ENCODE results near the gene BCAN.

The BCAN gene

GRCh38 chr1:156658496-156658895 is 16.6 kb downstream of the BCAN start:
- DNase-seq (ENCODE audit: low read depth) = no peak
- H3K4me3 ChIP-seq (ENCODE audit: low read depth, low read length) = no peak overlapping the region

GRCh38 chr1:156658945-156659574 is 17.1 kb downstream of the BCAN start:
- DNase-seq (ENCODE audit: low read depth) = no peak
- no peak overlapping the region for H3K4me3 ChIP-seq (ENCODE audit: low read depth, low read length)

DNA sequence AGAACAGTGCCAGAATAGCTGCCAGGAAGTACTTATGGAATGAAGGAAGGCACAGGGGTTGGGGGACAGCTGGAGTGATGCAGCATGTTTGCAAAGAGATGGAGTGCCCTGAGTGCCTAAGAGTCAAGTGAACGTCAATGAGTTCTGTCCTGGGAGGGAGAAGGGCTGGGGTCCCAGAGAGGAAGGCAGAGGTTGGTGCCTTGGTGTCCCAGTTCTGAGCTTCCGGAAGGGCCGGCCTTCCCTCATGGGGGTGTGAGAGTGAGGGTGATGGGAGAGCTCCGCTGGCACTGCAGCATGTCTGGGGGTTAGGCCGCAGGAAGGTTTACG is 17.7 kb downstream of the BCAN start:
- DNase-seq (ENCODE audit: low read depth) = no peak
- no peak overlapping the region for H3K4me3 ChIP-seq (ENCODE audit: low read depth, low read length)

DNA sequence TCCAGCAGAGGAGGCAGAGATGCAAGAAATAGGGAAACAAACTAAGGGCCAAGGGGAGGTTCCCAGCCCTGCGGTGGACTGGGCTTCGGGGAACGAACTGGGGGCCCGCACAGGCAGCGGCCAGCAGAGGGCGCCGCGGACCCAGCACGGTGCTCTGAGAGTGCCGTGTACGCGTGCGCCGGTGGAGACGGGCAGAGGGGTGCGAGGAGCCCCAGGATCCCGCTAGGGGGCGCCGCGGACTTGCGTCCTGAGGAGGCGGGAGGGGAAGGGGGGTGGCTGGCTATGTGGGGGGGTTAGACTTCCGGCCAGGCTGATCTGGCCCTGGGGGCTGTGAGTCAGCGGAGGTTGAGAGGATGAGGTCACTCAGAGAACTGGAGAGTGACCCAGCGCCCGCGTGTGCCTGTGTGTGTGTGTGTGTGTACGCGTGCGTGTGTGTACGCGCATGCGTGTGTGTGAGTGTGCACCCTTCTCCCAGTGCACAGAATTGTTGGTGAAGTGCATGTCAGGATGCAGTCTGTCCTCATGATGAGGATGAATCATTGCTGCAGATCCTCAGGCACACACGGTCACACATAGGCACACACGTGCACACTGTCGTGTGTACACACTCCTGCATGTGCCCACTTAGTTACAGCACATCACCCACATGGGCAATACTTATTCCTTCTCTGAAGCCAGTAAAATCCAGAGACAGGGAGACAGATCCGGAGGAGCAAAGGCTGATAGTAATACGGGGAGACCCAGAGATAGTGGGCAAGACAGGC is 18.3 kb downstream of the BCAN start:
- peak; percentile 92 for DNase-seq (ENCODE audit: low read depth)
- no peak overlapping the region for H3K4me3 ChIP-seq (ENCODE audit: low read depth, low read length)

GRCh38 chr1:156660752-156661112 is 18.8 kb downstream of the BCAN start:
- no peak for DNase-seq (ENCODE audit: low read depth)
- H3K4me3 ChIP-seq (ENCODE audit: low read depth, low read length) = peak overlapping the region; percentile 8

GRCh38 chr1:156662005-156662799 is 20.3 kb downstream of the BCAN start:
- no peak overlapping the region for H3K4me3 ChIP-seq (ENCODE audit: low read depth, low read length)

DNA sequence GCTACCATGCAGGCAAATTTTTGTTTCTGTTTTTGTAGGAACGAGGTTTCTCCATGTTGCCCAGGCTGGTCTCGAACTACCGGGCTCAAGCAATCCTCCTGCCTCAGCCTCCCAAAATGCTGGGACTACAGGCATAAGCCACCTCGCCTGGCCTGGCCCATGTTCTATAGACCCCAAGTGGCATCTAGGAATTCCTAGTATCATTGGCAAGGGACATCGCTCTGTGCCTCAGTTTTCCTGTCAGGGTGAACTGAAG is 20.8 kb downstream of the BCAN start:
- no peak for DNase-seq (ENCODE audit: low read depth)
- H3K4me3 ChIP-seq (ENCODE audit: low read depth, low read length) = no peak overlapping the region

More at GRCh38 chr1:156662005-156662799, 20.3 kb downstream of the BCAN start:
- no peak for DNase-seq (ENCODE audit: low read depth)

DNA sequence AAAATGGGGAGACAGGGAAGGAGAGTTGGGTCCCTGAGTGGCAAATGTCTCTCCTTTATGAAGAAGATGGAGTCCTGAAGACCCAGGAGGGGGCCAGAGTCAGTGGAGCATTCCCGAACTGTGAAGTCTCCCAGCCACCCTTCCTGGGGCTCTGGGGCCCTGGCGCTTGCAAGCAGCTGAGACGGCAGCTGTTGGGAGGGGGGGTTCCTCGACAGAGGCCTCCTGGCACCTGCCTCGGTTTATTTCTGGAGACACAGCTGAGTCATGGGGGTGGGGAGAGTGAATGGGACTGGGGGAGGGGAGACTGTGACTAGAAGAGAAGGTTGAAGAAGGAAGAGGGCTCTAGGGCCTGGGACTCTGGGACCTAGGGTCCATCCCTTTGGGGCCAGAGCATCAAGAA is 21.3 kb downstream of the BCAN start:
- peak; percentile 53 for DNase-seq (ENCODE audit: low read depth)
- no peak overlapping the region for H3K4me3 ChIP-seq (ENCODE audit: low read depth, low read length)

- no peak overlapping the region for H3K4me3 ChIP-seq (ENCODE audit: low read depth, low read length)
- DNase-seq (ENCODE audit: low read depth) = peak; percentile 46
Measured at GRCh38 chr1:156664046-156664766, 22.3 kb downstream of the BCAN start.

GRCh38 chr1:156664767-156665411 is 23.0 kb downstream of the BCAN start:
- H3K4me3 ChIP-seq (ENCODE audit: low read depth, low read length) = no peak overlapping the region
- DNase-seq (ENCODE audit: low read depth) = no peak

DNA sequence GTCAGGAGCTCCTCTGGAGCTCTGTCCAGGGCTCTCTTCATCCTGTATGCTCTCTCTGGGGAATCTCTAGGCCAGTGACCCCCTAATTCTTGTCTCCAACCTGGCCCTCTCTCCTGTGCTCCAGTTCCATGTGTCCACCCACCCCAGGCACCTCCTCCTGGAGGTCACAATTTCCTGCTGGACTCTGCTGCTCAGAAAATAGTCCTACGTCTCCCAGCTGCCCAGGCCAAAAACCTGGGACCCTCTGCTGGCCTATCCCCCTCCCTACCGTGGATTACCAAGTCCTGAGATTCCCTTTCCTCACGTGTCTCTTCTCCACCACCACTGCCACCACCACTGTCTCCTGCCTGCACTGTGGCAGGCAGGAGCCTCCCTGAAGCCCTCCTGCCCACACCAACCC is 23.6 kb downstream of the BCAN start:
- no peak for DNase-seq (ENCODE audit: low read depth)
- no peak overlapping the region for H3K4me3 ChIP-seq (ENCODE audit: low read depth, low read length)

GRCh38 chr1:156666862-156667609 is 25.1 kb downstream of the BCAN start:
- H3K4me3 ChIP-seq (ENCODE audit: low read depth, low read length) = no peak overlapping the region
- no peak for DNase-seq (ENCODE audit: low read depth)

DNA sequence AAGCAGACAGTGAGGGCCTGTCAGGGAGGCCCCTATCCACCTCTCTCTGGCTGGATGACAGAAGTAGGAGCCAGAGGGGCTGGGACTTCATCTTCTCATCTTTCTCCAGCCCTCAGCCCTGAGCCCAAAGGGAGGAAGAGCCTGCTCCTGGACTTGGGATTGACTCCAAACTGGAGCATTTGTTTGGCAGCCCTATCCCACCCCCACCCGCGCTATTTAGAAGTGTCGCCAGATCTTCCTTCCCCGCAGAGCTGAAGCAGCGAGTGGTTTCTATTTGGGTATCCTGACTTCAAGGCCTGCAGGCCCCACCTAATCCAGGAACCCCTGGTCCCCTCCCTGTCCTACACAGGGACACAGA is 25.7 kb downstream of the BCAN start:
- no peak overlapping the region for H3K4me3 ChIP-seq (ENCODE audit: low read depth, low read length)

DNA sequence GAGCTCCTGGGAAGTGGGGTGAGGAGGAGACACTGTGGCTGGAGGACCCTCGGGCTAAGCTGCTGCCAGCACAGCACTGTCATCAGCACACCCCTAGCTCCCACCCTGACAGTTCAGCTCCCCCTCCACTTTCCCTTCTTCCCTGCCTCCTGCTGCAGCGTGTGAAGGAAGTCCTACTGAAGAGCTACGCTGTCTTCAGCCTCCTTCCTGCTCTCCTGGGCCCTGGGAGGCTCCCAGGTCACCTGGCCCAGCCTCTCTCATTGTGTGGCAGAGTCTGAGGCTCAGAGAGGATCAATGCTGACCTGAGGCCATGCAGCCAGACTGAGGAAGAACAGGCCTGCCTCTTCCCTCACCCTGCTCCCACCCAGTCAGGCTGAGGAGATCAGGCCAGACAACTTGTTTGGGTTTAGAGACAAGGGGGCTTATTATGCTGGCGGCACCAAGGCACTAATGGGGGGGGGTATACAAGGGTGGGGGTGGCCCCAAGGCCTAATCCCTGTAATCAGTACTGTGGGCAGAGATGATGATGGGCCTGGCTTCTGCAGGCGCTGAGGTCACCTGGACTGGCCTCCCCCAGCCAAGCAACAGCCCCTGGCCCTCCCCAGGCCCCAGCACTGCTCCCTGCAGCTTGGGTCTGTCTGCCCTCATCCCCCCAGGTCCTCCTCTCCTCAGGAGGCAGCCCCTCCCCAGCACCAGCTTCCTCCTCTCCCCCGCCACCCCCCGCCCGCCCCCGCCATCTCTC is 26.2 kb downstream of the BCAN start:
- no peak overlapping the region for H3K4me3 ChIP-seq (ENCODE audit: low read depth, low read length)
- DNase-seq (ENCODE audit: low read depth) = no peak

More for the DNA sequence above, 25.7 kb downstream of the BCAN start:
- DNase-seq (ENCODE audit: low read depth) = no peak

DNA sequence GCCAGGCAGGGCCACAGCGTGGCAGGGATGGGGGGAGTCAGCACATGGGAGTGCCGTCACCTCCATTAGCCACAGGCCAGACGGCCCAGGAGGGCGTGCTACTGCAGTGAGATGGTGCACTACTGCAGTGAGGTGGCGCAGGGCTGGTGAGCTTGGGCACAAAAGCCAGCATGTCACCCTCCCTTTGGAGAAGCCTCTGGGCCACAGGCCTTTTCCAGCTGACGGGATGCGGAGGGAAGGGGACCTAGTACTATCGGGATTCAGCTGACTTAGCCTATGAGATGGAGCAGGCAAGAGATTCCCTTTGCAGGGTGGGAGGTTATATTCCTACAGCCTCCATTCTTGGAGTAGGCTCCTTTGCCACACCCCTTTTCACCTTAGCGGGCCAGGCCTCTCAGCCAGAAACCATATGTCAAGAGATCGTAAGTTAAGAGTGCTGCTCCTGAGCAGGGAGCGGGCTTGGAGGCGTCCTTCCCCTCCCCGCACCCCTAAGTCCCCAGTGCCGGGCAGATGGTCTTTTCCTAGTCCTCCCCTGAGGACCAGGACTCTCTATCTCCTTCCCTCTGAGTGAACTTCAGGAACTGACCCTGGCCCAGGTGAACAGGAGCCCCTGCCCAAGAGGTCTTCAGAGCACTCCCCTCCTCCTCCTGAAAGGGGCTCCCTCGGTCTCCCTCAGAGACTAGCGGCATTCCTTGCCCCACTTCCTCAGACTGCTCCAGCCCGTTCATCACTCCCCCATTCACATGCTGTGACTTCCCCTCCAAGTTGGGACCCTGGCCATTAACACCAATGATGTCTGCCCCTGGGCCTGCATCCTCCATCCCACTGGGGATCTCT is 27.1 kb downstream of the BCAN start:
- no peak overlapping the region for H3K4me3 ChIP-seq (ENCODE audit: low read depth, low read length)
- no peak for DNase-seq (ENCODE audit: low read depth)

DNA sequence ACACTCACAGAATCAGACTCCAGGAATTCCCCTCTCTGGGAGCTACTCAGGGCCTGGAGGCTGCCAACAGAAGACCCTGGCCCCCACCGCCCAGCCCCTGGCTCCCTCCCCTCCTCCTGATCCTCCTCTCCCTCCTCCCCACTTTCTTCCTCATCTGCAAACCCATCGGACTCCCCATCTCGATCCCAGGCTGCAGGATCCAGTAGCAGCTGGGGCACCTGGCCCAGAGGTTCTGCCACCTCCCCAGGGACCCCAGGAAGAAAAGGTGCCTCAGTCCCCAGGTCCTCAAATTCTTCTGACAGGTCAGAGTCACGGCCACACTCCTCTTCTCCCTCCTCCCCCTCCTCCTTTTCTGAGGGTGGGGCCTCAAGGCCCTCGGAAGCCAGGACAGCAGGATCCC is 27.9 kb downstream of the BCAN start:
- H3K4me3 ChIP-seq (ENCODE audit: low read depth, low read length) = no peak overlapping the region
- DNase-seq (ENCODE audit: low read depth) = no peak

- no peak overlapping the region for H3K4me3 ChIP-seq (ENCODE audit: low read depth, low read length)
- no peak for DNase-seq (ENCODE audit: low read depth)
Measured at GRCh38 chr1:156670359-156670758, 28.4 kb downstream of the BCAN start.

- no peak overlapping the region for H3K4me3 ChIP-seq (ENCODE audit: low read depth, low read length)
- DNase-seq (ENCODE audit: low read depth) = no peak
Measured at GRCh38 chr1:156670791-156671190, 28.9 kb downstream of the BCAN start.
